H1 (cell line): ENCODE measurements around the gene TRIM40. TPM values are rescaled to one million over a fixed set of nuclear protein-coding genes. Genes with fewer than 3 reads are reported as not detected.

Source experiments
- CTCF ChIA-PET: fragments of 300-600 bp; sonication (Branson Sonifier 250); formaldehyde crosslinking; loops from one replicate; lab custom pipeline; 2021; ENCODE audit not compliant: partially characterized antibody; lab: Charles Lee
- POLR2A ChIA-PET: fragments of 300-600 bp; sonication (Branson Sonifier 250); formaldehyde crosslinking; loops from one replicate; lab custom pipeline; 2021; ENCODE audit warnings: inconsistent platforms; ENCODE audit not compliant: partially characterized antibody; lab: Charles Lee
- DNase-seq, 2 experiments: peaks; one replicate each; pipeline versions ENCODE4 v3.0.0 to v3.0.0-alpha.2; 2010 to 2022; ENCODE audit warnings: low spot score in 2 of 2, low read depth in 1 of 2, mixed read lengths in 1 of 2
- FAIRE-seq: peaks from 2 replicates; lab custom pipeline; 2011; peaks lifted over from hg19 to GRCh38; lab: Jason Lieb, UNC
- H2AFZ ChIP-seq: 2 replicates; pipeline ENCODE4 v1.8.1; 2012; ENCODE audit warnings: low read length, inconsistent platforms
- H2AK5ac ChIP-seq: 2 replicates; pipeline ENCODE4 v1.6.1; 2013; ENCODE audit warnings: low read depth, low read length
- H2BK120ac ChIP-seq: replicated peaks from 2 replicates; pipeline ENCODE3; 2013; ENCODE audit warnings: low read depth, low read length, inconsistent platforms
- H2BK12ac ChIP-seq: 2 replicates; pipeline ENCODE4 v1.6.1; 2013; ENCODE audit warnings: low read depth, low read length
- H2BK15ac ChIP-seq: 2 replicates; pipeline ENCODE4 v1.6.1; 2013; ENCODE audit warnings: low read length
- H2BK20ac ChIP-seq: 2 replicates; pipeline ENCODE4 v1.6.1; 2013; ENCODE audit warnings: low read length
- H2BK5ac ChIP-seq: 2 replicates; pipeline ENCODE4 v1.6.1; 2013; ENCODE audit warnings: low read depth, low read length
- H3K14ac ChIP-seq: 2 replicates; pipeline ENCODE4 v1.6.1; 2013; ENCODE audit warnings: inconsistent platforms; ENCODE audit not compliant: insufficient read length
- H3K18ac ChIP-seq: 2 replicates; pipeline ENCODE4 v1.6.1; 2013; ENCODE audit warnings: low read length; ENCODE audit errors: extremely low read depth
- H3K23ac ChIP-seq: 2 replicates; pipeline ENCODE4 v1.6.1; 2013; ENCODE audit warnings: inconsistent platforms; ENCODE audit not compliant: insufficient read length
- H3K23me2 ChIP-seq: 2 replicates; pipeline ENCODE4 v1.6.1; 2013; ENCODE audit warnings: low read depth, low read length
- H3K27ac ChIP-seq: 2 replicates; pipeline ENCODE4 v1.6.1; 2011; ENCODE audit warnings: low read depth, low read length, inconsistent platforms
- H3K27me3 ChIP-seq, 4 experiments: replicated peaks in 1 of 4; 1 replicate in 1 of 4; 2 replicates in 3 of 4; pipeline versions ENCODE4 v1.6.1 to v1.8.1; 2011 to 2013; ENCODE audit warnings: low read length in 3 of 4, mild to moderate bottlenecking in 3 of 4, inconsistent platforms in 2 of 4, mixed read lengths in 2 of 4, moderate library complexity in 1 of 4; ENCODE audit not compliant: control insufficient read depth in 3 of 4, insufficient read depth in 3 of 4; ENCODE audit errors: extremely low read depth in 1 of 4
- H3K36me3 ChIP-seq, 4 experiments: 2 replicates each; pipeline versions ENCODE4 v1.6.1 to v1.8.1; 2011 to 2013; ENCODE audit warnings: mild to moderate bottlenecking in 4 of 4, low read length in 3 of 4, moderate library complexity in 2 of 4, control low read depth in 1 of 4, inconsistent platforms in 1 of 4; ENCODE audit not compliant: insufficient read depth in 4 of 4, control insufficient read depth in 2 of 4
- H3K4ac ChIP-seq: replicated peaks from 2 replicates; pipeline ENCODE3; 2013; ENCODE audit warnings: low read length, low read depth, mixed read lengths, inconsistent platforms; ENCODE audit not compliant: insufficient read length
- H3K4me1 ChIP-seq, 4 experiments: replicated peaks in 1 of 4; 1 replicate in 1 of 4; 2 replicates in 3 of 4; pipeline versions ENCODE4 v1.6.1 to v1.8.1; 2011 to 2013; ENCODE audit warnings: low read length in 3 of 4, inconsistent platforms in 2 of 4, mixed read lengths in 1 of 4; ENCODE audit not compliant: insufficient read depth in 4 of 4, control insufficient read depth in 3 of 4
- H3K4me2 ChIP-seq, 2 experiments: 2 replicates each; pipeline versions ENCODE4 v1.6.1 to v1.8.1; 2011 to 2013; ENCODE audit warnings: low read depth in 2 of 2, low read length in 2 of 2, control low read depth in 1 of 2, inconsistent platforms in 1 of 2, mild to moderate bottlenecking in 1 of 2; ENCODE audit not compliant: insufficient read depth in 1 of 2
- H3K4me3 ChIP-seq, 4 experiments: fragments of 200-600, 300-600 bp in 1 of 4; sonication (generic), shearing (Covaris generic), sonication (Bioruptor Twin) in 1 of 4; 2 replicates each; pipeline versions ENCODE4 v1.5.1 to v1.8.1; 2011 to 2016; ENCODE audit warnings: low read length in 4 of 4, low read depth in 3 of 4, control low read depth in 2 of 4, inconsistent platforms in 2 of 4, mild to moderate bottlenecking in 2 of 4, mixed read lengths in 1 of 4, moderate library complexity in 1 of 4; ENCODE audit not compliant: insufficient read depth in 2 of 4; ENCODE audit errors: extremely low read depth in 1 of 4
- H3K56ac ChIP-seq: replicated peaks from 2 replicates; pipeline ENCODE3; 2013; ENCODE audit warnings: low read depth, mild to moderate bottlenecking, mixed read lengths, low read length, inconsistent platforms; ENCODE audit not compliant: insufficient read length
- H3K79me1 ChIP-seq: 2 replicates; pipeline ENCODE4 v1.6.1; 2013; ENCODE audit warnings: low read depth, low read length, control low read depth
- H3K79me2 ChIP-seq, 2 experiments: 2 replicates each; pipeline versions ENCODE4 v1.6.1 to v1.8.1; 2012 to 2013; ENCODE audit warnings: low read length in 2 of 2, mild to moderate bottlenecking in 2 of 2, inconsistent platforms in 1 of 2; ENCODE audit not compliant: insufficient read depth in 2 of 2, control insufficient read depth in 1 of 2
- H3K9ac ChIP-seq, 4 experiments: replicated peaks in 1 of 4; 1 replicate in 1 of 4; 2 replicates in 3 of 4; pipeline versions ENCODE4 v1.6.1 to v1.8.1; 2011 to 2013; ENCODE audit warnings: low read depth in 3 of 4, low read length in 3 of 4, control low read depth in 2 of 4, mild to moderate bottlenecking in 2 of 4, moderate library complexity in 2 of 4, inconsistent platforms in 1 of 4; ENCODE audit errors: extremely low read depth in 1 of 4
- H3K9me3 ChIP-seq, 2 experiments: 2 replicates each; pipeline versions ENCODE4 v1.6.1 to v1.8.1; 2012 to 2013; ENCODE audit warnings: mild to moderate bottlenecking in 2 of 2, moderate library complexity in 2 of 2, control low read depth in 1 of 2, inconsistent platforms in 1 of 2, low read depth in 1 of 2, low read length in 1 of 2, mixed read lengths in 1 of 2; ENCODE audit not compliant: insufficient read depth in 2 of 2
- H4K20me1 ChIP-seq, 2 experiments: replicated peaks in 1 of 2; 2 replicates each; pipeline versions ENCODE3 to v1.8.1; 2011 to 2013; ENCODE audit warnings: inconsistent platforms in 2 of 2, low read length in 2 of 2, mild to moderate bottlenecking in 1 of 2; ENCODE audit not compliant: insufficient read depth in 2 of 2, control insufficient read depth in 1 of 2
- H4K5ac ChIP-seq: 2 replicates; pipeline ENCODE4 v1.6.1; 2013; ENCODE audit warnings: low read length, low read depth, mixed read lengths, inconsistent platforms; ENCODE audit not compliant: insufficient read length
- H4K8ac ChIP-seq: 2 replicates; pipeline ENCODE4 v1.8.0; 2013; ENCODE audit warnings: mild to moderate bottlenecking, moderate library complexity, low read length, inconsistent platforms; ENCODE audit not compliant: insufficient read depth; ENCODE audit errors: extremely low read depth
- H4K91ac ChIP-seq: replicated peaks from 2 replicates; pipeline ENCODE3; 2013; ENCODE audit warnings: low read length, mixed read lengths, inconsistent platforms; ENCODE audit not compliant: insufficient read length
- BACH1 ChIP-seq: IDR thresholded peaks from 2 replicates; pipeline ENCODE4 v1.6.1; 2012; ENCODE audit warnings: low read length, improper control_type of control experiment
- BCL11A ChIP-seq, 2 experiments: IDR thresholded peaks; one replicate each; pipeline ENCODE4 v1.6.1; 2011; ENCODE audit warnings: low read depth in 2 of 2, low read length in 2 of 2, mild to moderate bottlenecking in 2 of 2
- CEBPB ChIP-seq: IDR thresholded peaks from 2 replicates; pipeline ENCODE4 v1.6.1; 2012; ENCODE audit warnings: low read depth, low read length
- CHD1 ChIP-seq: IDR thresholded peaks from 2 replicates; pipeline ENCODE4 v1.6.1; 2012; ENCODE audit warnings: low read depth, low read length, improper control_type of control experiment
- CTBP2 ChIP-seq: IDR thresholded peaks from 2 replicates; pipeline ENCODE4 v1.7.0; 2011; ENCODE audit warnings: borderline replicate concordance, mild to moderate bottlenecking, moderate library complexity, mixed read lengths, low read length; ENCODE audit not compliant: insufficient read depth, insufficient read length
- KDM1A ChIP-seq: fragments of 200-600, 300-600 bp; sonication (generic); IDR thresholded peaks from 2 replicates; pipeline ENCODE4 v1.7.1; 2016; ENCODE audit warnings: mild to moderate bottlenecking, low read length, borderline replicate concordance
- KDM4A ChIP-seq: IDR thresholded peaks from one replicate; pipeline ENCODE4 v1.7.1; 2012; ENCODE audit warnings: low read depth, mild to moderate bottlenecking, moderate library complexity, low read length, inconsistent platforms; ENCODE audit not compliant: severe bottlenecking
- PHF8 ChIP-seq: fragments of 200-600 bp; sonication (generic); conservative IDR thresholded peaks from 2 replicates; pipeline ENCODE4 v1.7.1; 2012; ENCODE audit warnings: low read depth, mild to moderate bottlenecking, inconsistent platforms, low read length, moderate library complexity
- SAP30 ChIP-seq: fragments of 300-600 bp; sonication (generic); IDR thresholded peaks from 2 replicates; pipeline ENCODE4 v1.7.1; 2012; ENCODE audit warnings: low read length, moderate library complexity, mild to moderate bottlenecking, inconsistent platforms; ENCODE audit not compliant: insufficient read depth, insufficient replicate concordance
- SP2 ChIP-seq: IDR thresholded peaks from 2 replicates; pipeline ENCODE4 v1.6.1; 2012; ENCODE audit warnings: mild to moderate bottlenecking, low read length, inconsistent platforms
- WGBS, 2 experiments: shearing (Covaris generic) in 1 of 2; methylation state at CpG; one replicate each; pipeline versions ENCODE4 v1.1.6 to v1.1.7; 2013 to 2015; ENCODE audit warnings: low lambda C conversion rate in 2 of 2, mixed read lengths in 2 of 2, inconsistent platforms in 1 of 2, low coverage in 1 of 2, missing lambda C conversion rate in 1 of 2; ENCODE audit not compliant: insufficient replicate concordance in 2 of 2, insufficient coverage in 1 of 2, insufficient read length in 1 of 2; ENCODE audit errors: extremely low coverage in 1 of 2, missing lambda C conversion rate in 1 of 2; 5-methylcytosine and 5-hydroxymethylcytosine counted together
- polyA plus RNA-seq, 7 experiments: library from polyadenylated mRNA; depleted of rRNA in 3 of 7; stranded (reverse) in 5 of 7; unstranded in 2 of 7; fragments of >200 nt in 5 of 7; fragments of 200-250 nt in 2 of 7; gene quantifications; 1 replicate in 5 of 7; 2 replicates in 1 of 7; 4 replicates in 1 of 7; pipeline versions ENCODE4 v1.2.1 to v1.2.3, GENCODE V29; 2011 to 2013; ENCODE audit warnings: missing spikeins in 2 of 7, mixed read lengths in 2 of 7
- total RNA-seq: library from RNA; stranded (reverse); fragmentation: NEBNext Ultra II Directional; extraction: Animal tissue kit (Norgen Biotek cat#: 25700); gene quantifications from 2 replicates; pipeline ENCODE4 v1.2.1, GENCODE V29; 2021

Gene TRIM40
- total and polyA plus RNA-seq, 2 of the 8 experiments (the other 6 are each of a cell fraction or from before 2014, with no cell fraction given), result not detected

DNA sequence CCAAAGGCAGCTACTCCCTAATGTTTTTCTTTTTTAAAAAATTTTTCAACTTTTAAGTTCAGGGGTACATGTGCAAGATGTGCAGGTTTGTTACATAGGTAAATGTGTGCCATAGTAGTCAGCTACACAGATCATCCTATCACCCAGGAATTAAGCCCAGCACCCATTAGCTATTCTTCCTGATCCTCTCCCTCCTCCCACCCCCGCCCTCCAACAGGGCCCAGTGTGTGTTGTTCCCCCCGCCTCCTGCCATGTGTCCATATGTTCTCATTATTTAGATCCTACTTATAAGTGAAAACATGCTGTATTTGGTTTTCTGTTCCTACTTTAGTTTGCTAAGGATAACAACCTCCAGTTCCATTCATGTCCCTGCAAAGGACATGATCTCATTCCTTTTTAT lies 39.8 kb downstream of the TRIM40 start:
- Histone ChIP-seq H3K79me2 (no peaks in the 10 kb centered on the region), H3K27me3 (peaks cover 7 to 24% (median 22%) of the 10 kb centered on the region in 4 experiments), H3K23ac (no peak overlapping the region), H3K56ac (no peak overlapping the region), H2BK5ac (no peak overlapping the region), H3K79me1 (no peaks in the 10 kb centered on the region), H3K9ac (no peak overlapping the region), H3K9me3 (0 out of 4 replicates have a peak, but pooled peaks cover 0 to 3% of the 10 kb centered on the region in 2 experiments), H4K91ac (no peak overlapping the region), H4K5ac (no peak overlapping the region), H3K4me2 (no peak overlapping the region), H3K23me2 (peaks cover 4% of the 10 kb centered on the region; the same call in 1 of the 2 replicates), H4K8ac (no peak overlapping the region), H2BK15ac (no peak overlapping the region), H3K36me3 (no peaks in the 10 kb centered on the region), H2AFZ (no peak overlapping the region), H4K20me1 (no peaks in the 10 kb centered on the region), H3K18ac (no peak overlapping the region), H2BK12ac (no peak overlapping the region), H3K4me1 (peaks cover 0 to 4% (median 3%) of the 10 kb centered on the region in 4 experiments; a peak in 4 of 7 replicates), H3K4ac (no peak overlapping the region), H3K14ac (no peak overlapping the region), H2AK5ac (no peak overlapping the region), H2BK120ac (no peak overlapping the region), H2BK20ac (no peak overlapping the region), H3K4me3 (no peak overlapping the region), H3K27ac (no peak overlapping the region)
- POLR2A ChIA-PET, result interaction anchor here (1.3 kb wide), 1 partner anchor 11 kb away, joined by 3 read pairs; no protein-coding TSS in a partner anchor
- 91% methylated on average over 2 of the region's 2 CpGs; no CpG with 5 or more reads in 1 of the 2 experiments for whole genome bisulfite sequencing, 2 experiments
- CTCF ChIA-PET, result interaction anchor here (0.6 to 2.2 kb wide), 5 partner anchors 27 to 80 kb away, joined by 3 to 10 read pairs (median 4); no protein-coding TSS in a partner anchor
- no peak for TF ChIP-seq KDM4A
- no peak for TF ChIP-seq CTBP2
- TF ChIP-seq CHD1, result no peak
- no peak for TF ChIP-seq SP2
- TF ChIP-seq CEBPB, result no peak
- TF ChIP-seq PHF8, result no peak
- no peak for TF ChIP-seq SAP30
- no peak for TF ChIP-seq BCL11A (IDR thresholded peaks at IDR 0.05; ENCODE audit: low read depth in 2 of 2, low read length in 2 of 2)
- TF ChIP-seq KDM1A, result no peak
- TF ChIP-seq BACH1, result no peak
- FAIRE-seq (no peak), DNase-seq (no peak)
